ENCODE measurements around the gene CCDC134.
"Not testable (repeated sequence)": the region's sequence is repeated elsewhere in the genome, so short reads cannot be mapped to it uniquely, and the experiment has no call there.

Gene CCDC134

DNA sequence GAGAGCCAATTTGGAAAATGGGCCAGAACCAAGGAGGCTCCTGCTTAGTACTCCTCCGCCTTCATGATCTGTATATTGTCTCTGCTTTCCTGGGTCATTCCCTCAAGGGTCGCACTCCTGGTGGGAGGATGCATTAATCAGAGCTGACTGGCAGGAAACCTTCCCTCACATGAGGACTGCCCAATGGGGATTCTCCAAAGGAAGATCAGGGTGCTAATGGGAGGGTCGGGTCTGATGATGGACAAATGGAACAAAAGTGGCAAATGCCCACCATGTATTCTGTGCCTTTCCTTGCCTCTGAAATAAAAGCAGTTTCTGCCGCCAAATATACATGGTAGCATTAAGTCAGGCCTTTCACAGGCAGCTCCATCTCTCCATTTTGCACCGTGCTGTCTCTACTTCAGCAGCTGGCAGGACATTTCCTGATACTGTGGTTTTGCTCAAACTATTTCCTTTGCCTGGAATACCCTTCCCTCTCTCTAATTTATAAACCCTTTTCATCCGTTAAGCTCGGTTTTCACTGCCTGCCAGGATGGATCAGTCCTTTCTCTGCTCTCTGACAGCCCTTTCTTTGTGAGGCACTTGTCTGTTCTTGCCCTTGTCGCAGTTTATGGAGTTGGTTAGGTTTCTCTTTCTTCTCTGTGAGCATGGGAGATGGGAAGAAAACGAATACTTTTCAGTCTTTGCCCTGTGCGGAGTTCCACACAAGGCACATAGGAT lies 45.9 kb downstream of the CCDC134 start:
- DNase-seq = no peak

- DNase-seq = no peak
Measured at GRCh38 chr22:41847300-41847699, 46.8 kb downstream of the CCDC134 start.

GRCh38 chr22:41848468-41848867 lies 48.0 kb downstream of the CCDC134 start:
- no peak for DNase-seq

GRCh38 chr22:41856469-41856868 lies 56.0 kb downstream of the CCDC134 start:
- no peak for DNase-seq

DNA sequence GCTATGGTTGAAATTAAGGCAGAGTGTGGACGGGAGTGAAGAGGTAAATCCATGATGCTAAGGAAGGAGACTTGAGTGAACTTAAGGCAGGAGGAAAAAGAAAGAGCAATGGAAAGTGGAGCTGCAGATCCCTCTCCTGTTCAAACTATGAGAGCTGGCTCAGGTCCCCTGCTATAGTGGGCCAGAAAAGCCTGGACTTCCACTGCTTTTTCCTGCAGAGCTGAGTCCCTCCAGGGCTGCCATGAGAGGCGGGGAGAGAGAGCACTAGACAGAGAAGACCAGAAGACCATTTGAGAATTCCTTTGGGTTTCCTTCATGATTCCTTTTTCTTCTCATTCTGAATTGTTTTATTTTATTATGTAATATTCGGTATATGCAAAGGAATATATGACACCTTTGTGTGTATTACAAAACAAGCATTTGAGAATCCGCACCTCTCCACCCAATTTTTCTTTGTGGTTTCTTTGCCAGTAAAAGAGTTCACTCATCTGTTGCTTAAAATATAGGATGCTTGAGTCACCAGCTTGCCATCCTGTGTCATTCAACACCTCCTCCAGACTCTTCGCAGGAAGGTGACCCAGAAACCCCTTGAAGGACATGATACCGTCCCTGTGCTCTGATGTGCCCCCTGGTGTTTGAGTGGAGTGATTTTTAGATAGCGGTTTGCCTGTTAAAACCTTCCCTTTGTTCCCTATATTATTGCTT lies 56.8 kb downstream of the CCDC134 start:
- DNase-seq = peak; percentile 65

GRCh38 chr22:41857860-41858199 lies 57.4 kb downstream of the CCDC134 start:
- DNase-seq = no peak

DNA sequence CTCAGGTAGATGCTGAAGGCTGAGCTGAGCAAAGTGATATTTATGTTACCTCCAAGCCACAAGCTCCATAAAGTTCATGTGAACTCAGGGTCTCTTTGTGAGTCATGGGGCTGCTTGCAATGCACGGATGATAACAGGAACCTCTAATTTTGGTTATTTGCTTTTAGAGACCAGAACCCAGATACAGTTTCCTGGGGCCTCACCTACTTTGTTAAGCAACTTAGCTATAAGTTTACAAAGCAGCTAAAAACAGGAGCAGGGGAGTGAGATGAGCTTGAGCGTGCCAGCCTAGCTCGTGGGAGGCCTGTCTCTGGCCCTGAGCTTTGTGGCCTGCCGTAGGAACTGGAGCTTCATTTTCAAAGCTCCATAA lies 61.7 kb downstream of the CCDC134 start:
- DNase-seq = peak; percentile 32

DNA sequence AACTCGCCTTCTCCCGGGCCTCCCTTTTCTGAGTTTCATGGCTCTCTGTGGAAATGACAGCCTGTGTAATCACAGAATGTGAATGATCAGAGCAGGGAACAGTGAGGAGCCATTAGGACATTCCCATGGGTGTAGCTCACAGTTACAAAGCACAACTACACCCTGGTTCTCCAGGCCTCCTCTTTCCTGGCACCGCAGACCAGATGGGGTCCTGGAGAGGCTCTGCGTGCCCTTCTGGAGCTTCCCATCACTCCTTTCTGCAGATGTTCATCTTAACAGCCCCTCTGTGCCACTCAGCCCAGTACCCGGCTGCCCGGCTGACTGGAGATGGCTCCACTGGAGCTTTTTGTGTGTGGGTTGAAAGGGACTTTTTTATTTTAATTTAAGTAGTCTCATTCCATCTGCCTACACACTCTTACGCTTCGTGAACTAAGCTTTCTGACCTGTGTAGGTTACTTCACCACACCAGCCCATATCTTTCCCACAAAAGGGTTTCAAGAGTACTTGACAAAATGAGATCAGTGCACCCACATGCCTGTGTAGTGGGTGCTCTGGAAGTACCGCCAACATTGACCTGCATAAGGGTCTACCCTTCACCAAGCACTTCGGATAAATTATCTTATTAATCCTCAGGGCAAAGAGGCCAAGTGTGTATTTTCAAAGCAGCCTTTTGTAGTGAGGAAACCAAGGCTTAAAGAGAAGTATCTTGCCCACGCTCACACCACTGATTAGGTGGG lies 62.2 kb downstream of the CCDC134 start:
- no peak for DNase-seq

DNA sequence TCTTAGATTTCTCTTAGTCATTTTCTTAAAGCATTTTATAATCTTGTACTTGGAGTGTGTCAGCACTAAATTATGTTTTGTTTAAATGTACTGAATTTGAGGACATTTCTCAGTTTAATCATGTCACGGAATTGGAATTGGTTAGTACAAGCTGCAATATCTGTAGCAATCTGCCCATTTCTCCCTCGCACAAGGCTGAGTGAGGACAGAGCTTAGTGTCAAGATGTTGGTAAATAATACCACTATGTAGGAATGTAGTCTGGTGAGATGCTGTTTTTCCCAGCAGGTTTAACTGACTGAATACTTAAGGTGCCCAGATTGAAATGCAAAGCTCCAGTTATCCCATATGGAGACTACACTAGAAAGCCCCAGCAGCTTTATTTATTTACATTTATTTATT lies 63.0 kb downstream of the CCDC134 start:
- no peak for DNase-seq

DNA sequence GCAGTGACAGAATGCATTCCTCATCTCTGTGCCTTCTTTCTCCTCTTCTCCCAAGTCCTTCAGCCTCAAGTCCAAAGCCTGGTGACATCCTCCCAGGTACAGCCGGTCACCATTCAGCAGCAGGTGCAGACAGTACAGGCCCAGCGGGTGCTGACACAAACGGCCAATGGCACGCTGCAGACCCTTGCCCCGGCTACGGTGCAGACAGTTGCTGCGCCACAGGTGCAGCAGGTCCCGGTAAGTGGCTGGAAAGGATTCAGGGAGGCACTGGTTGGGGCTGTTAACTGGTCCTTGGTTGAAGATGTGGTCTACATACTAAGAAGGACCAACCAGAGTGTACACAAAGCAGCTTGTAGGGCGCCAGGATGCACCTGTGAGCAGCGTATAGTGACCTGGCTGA lies 68.1 kb downstream of the CCDC134 start:
- no peak for DNase-seq

DNA sequence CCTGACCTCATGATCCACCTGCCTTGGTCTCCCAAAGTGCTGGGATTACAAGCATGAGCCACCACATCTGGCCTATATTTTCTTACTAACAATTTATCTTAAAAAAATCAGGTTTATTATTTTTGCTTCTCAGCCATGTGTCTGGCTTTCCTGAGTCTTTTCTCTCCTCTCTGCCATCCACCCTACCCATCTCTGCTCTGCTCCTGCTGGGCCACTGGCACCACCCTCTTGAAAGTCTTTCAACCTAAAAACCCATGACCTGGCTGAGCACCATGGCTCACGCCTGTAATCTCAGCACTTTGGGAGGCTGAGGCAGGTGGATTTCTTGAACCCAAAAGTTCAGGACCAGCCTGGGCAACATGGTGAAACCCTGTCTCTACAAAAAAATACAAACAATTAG lies 69.6 kb downstream of the CCDC134 start:
- not testable (repeated sequence) for DNase-seq

- no peak for DNase-seq
Measured at GRCh38 chr22:41870786-41871185, 70.3 kb downstream of the CCDC134 start.

GRCh38 chr22:41873391-41873790 lies 72.9 kb downstream of the CCDC134 start:
- peak; percentile 10 for DNase-seq

DNA sequence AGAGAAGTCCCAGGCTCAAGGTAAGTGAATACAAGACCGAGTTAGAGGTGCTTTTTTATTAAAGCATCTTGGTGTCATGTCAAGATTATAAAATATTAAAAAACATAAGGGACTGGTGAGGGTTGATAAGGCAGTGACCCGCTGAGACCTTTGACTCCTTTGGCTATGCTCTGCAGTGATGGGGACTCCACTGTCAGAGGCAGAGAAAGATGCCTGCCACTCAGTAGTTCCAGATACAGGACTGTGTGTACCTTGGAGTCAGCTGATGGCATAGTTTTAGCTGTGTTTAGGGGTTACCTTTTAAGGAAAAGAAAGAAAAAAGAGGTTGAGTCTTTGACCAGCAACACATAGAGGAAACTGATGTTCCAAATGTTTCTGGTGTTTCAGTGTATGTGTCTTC lies 73.6 kb downstream of the CCDC134 start:
- no peak for DNase-seq

DNA sequence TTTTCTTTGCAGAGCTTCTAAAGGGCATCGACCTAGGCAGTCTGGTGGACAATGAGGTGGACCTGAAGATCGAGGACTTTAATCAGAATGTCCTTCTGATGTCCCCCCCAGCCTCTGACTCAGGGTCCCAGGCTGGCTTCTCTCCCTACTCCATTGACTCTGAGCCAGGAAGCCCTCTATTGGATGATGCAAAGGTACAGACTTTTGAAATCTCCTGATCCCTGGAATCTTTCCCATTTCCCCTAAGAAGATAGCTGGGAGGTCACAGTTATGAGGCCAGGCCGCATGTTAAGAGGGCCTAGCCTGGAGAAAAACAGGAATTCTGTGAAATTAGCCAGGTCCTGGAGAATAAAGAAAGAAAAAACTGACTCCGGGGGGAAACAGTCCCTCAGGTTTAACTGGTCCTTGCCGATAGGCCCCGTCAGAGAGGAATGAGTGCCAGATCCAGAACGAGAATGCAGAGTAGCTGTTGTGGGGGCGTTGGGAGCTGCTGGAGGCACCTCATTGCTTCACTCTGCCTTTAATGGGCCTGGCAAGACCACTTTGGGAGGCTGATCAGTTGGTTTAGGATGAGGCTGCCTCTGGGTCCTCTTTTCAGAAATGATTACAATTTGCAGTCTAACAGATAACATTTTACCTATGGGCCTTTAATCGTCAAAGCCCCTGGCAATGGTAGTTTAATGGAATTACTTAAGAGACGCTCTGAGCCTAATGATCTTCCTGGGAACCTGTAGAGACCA lies 75.2 kb downstream of the CCDC134 start:
- DNase-seq = no peak
